GM23248 (cell line): Measurements from ENCODE around the gene TEX44. TPM values are rescaled to one million over a fixed set of nuclear protein-coding genes. Genes with fewer than 3 reads are reported as not detected.
A peak's percentile ranks its signal among the peaks of the same experiment; 100 is the strongest.
"Not testable (repeated sequence)": the region's sequence is repeated elsewhere in the genome, so short reads cannot be mapped to it uniquely, and the experiment has no call there.

ENCODE experiments used
- DNase-seq: peaks from one replicate; pipeline ENCODE4 v3.0.0-alpha.2; 2015
- H2AFZ ChIP-seq: fragments of 200-600 bp; sonication (generic); 2 replicates; pipeline ENCODE4 v1.6.1; 2016; ENCODE audit warnings: antibody characterized with exemption
- H3F3A ChIP-seq: fragments of 200-600 bp; sonication (generic); 2 replicates; pipeline ENCODE4 v1.6.1; 2016; ENCODE audit warnings: mild to moderate bottlenecking, antibody characterized with exemption, mixed run types; ENCODE audit not compliant: insufficient read depth
- H3K27ac ChIP-seq: fragments of 200-600 bp; sonication (generic); 2 replicates; pipeline ENCODE4 v1.5.1; 2016; ENCODE audit warnings: mild to moderate bottlenecking
- H3K27me3 ChIP-seq: fragments of 200-600 bp; sonication (generic); replicated peaks from 2 replicates; pipeline ENCODE4 v1.6.1; 2016; ENCODE audit warnings: mild to moderate bottlenecking; ENCODE audit not compliant: insufficient read depth
- H3K36me3 ChIP-seq: fragments of 200-600 bp; sonication (generic); 2 replicates; pipeline ENCODE4 v1.6.1; 2016; ENCODE audit warnings: low read depth, mild to moderate bottlenecking
- H3K4me1 ChIP-seq: fragments of 200-600 bp; sonication (generic); 2 replicates; pipeline ENCODE4 v1.6.1; 2016; ENCODE audit warnings: mild to moderate bottlenecking; ENCODE audit not compliant: insufficient read depth
- H3K4me2 ChIP-seq: fragments of 200-600 bp; sonication (generic); one replicate; pipeline ENCODE4 v1.6.1; 2016; ENCODE audit warnings: mild to moderate bottlenecking; ENCODE audit not compliant: unreplicated experiment
- H3K4me3 ChIP-seq: fragments of 200-600 bp; sonication (generic); 2 replicates; pipeline ENCODE4 v1.5.1; 2016; ENCODE audit warnings: mild to moderate bottlenecking
- H3K79me2 ChIP-seq: fragments of 200-600 bp; sonication (generic); 2 replicates; pipeline ENCODE4 v1.6.1; 2016; ENCODE audit warnings: mild to moderate bottlenecking; ENCODE audit not compliant: insufficient read depth
- H3K9ac ChIP-seq: fragments of 200-600 bp; sonication (generic); 2 replicates; pipeline ENCODE4 v1.6.1; 2016; ENCODE audit warnings: mild to moderate bottlenecking
- H3K9me2 ChIP-seq: fragments of 200-600 bp; sonication (generic); 2 replicates; pipeline ENCODE4 v1.6.1; 2016; ENCODE audit warnings: mixed run types, mild to moderate bottlenecking, moderate library complexity; ENCODE audit not compliant: insufficient read depth
- H3K9me3 ChIP-seq: fragments of 200-600 bp; sonication (generic); one replicate; pipeline ENCODE4 v1.6.1; 2017; ENCODE audit warnings: low read depth
- H4K20me1 ChIP-seq: fragments of 200-600 bp; sonication (generic); 2 replicates; pipeline ENCODE4 v1.6.0; 2016; ENCODE audit not compliant: insufficient read depth
- EZH2 ChIP-seq: fragments of 200-600 bp; sonication (generic); IDR thresholded peaks from 2 replicates; pipeline ENCODE4 v1.6.1; 2018; ENCODE audit warnings: antibody characterized with exemption, mild to moderate bottlenecking; ENCODE audit not compliant: insufficient read depth, poor library complexity, severe bottlenecking
- EZH2phosphoT487 ChIP-seq: fragments of 200-600 bp; sonication (generic); IDR thresholded peaks from 2 replicates; pipeline ENCODE4 v1.6.1; 2018; ENCODE audit warnings: antibody characterized with exemption, moderate library complexity, mild to moderate bottlenecking, low read depth; ENCODE audit not compliant: insufficient read depth
- WGBS, 2 experiments: methylation state at CpG; one replicate each; pipeline ENCODE4 v1.1.6; 2015 to 2017; ENCODE audit warnings: low lambda C conversion rate in 2 of 2, low coverage in 1 of 2; ENCODE audit errors: missing lambda C conversion rate in 2 of 2; 5-methylcytosine and 5-hydroxymethylcytosine counted together
- in situ Hi-C: fragments of 300-500 bp; cut with MboI; formaldehyde crosslinking; loops from 2 replicates; pipeline ENCODE4 v1.15.0; 2020
- polyA plus RNA-seq: library from polyadenylated mRNA; unstranded; fragments of >200 nt; fragmentation: Nextera tagmentation; extraction: Ambion mirVana; gene quantifications from 2 replicates; pipeline ENCODE4 v1.2.1, GENCODE V29; 2016
- total RNA-seq: library from RNA; depleted of rRNA; stranded (reverse); fragments of >200 nt; shearing (Covaris generic); gene quantifications from 2 replicates; pipeline ENCODE4 v1.2.3, GENCODE V29; 2014

TEX44 gene
- total and polyA plus RNA-seq, 2 experiments from 2014 or later = not detected

GRCh38 chr2:231554748-231555545 lies 37.7 kb upstream of the TEX44 start:
- H3F3A ChIP-seq = no peaks in the 10 kb centered on the region
- peak overlapping the region; percentile 87 for H2AFZ ChIP-seq
- no peaks in the 10 kb centered on the region for H3K4me1 ChIP-seq
- peak; percentile 45 for DNase-seq
- peak overlapping the region; percentile 49 for H3K4me2 ChIP-seq
- no peaks in the 10 kb centered on the region for H3K79me2 ChIP-seq
- no peaks in the 10 kb centered on the region for H4K20me1 ChIP-seq
- peak overlapping the region; percentile 36 for H3K4me3 ChIP-seq
- TF ChIP-seq EZH2 (no peak), EZH2phosphoT487 (no peak)
- H3K27ac ChIP-seq = no peak overlapping the region
- in situ Hi-C loops = no loop called here
- no peaks in the 10 kb centered on the region for H3K9me3 ChIP-seq
- no peaks in the 10 kb centered on the region for H3K27me3 ChIP-seq
- WGBS, 2 experiments = 50 to 63% methylated on average over 11 to 14 of the region's 14 CpGs
- no peaks in the 10 kb centered on the region for H3K36me3 ChIP-seq
- H3K9me2 ChIP-seq = no peaks in the 10 kb centered on the region
- H3K9ac ChIP-seq = peak overlapping the region; percentile 36; the same call in 1 of the 2 replicates

GRCh38 chr2:231556496-231556895 lies 36.2 kb upstream of the TEX44 start:
- H3K4me1 ChIP-seq, in situ Hi-C loops, H3K9ac ChIP-seq, H3K4me2 ChIP-seq, H3K9me3 ChIP-seq, H2AFZ ChIP-seq, H3K79me2 ChIP-seq, H3K27me3 ChIP-seq, H3F3A ChIP-seq, H3K27ac ChIP-seq, H3K4me3 ChIP-seq, H4K20me1 ChIP-seq, DNase-seq, H3K36me3 ChIP-seq, H3K9me2 ChIP-seq: not testable (repeated sequence)
- WGBS, 2 experiments = 95 to 96% methylated on average over 8 of the region's 8 CpGs

GRCh38 chr2:231556981-231557380 lies 35.7 kb upstream of the TEX44 start:
- Histone ChIP-seq H3K9me2 (no peaks in the 10 kb centered on the region), H3K36me3 (no peaks in the 10 kb centered on the region), H3K9me3 (no peaks in the 10 kb centered on the region), H3F3A (no peaks in the 10 kb centered on the region), H3K27ac (no peak overlapping the region), H3K4me3 (no peak overlapping the region), H3K4me1 (no peaks in the 10 kb centered on the region), H3K9ac (no peak overlapping the region), H3K79me2 (no peaks in the 10 kb centered on the region), H3K4me2 (no peak overlapping the region), H4K20me1 (no peaks in the 10 kb centered on the region), H2AFZ (no peak overlapping the region), H3K27me3 (no peaks in the 10 kb centered on the region)
- DNase-seq = no peak
- 70 to 85% methylated on average over 6 to 7 of the region's 7 CpGs for WGBS, 2 experiments
- in situ Hi-C loops = no loop called here
- TF ChIP-seq EZH2 (no peak), EZH2phosphoT487 (no peak)

GRCh38 chr2:231557571-231558217 lies 35.0 kb upstream of the TEX44 start:
- H4K20me1 ChIP-seq = no peaks in the 10 kb centered on the region
- no peak overlapping the region for H3K9ac ChIP-seq
- no peaks in the 10 kb centered on the region for H3K79me2 ChIP-seq
- DNase-seq = peak; percentile 85
- H2AFZ ChIP-seq = peak overlapping the region; percentile 57
- H3K4me2 ChIP-seq = no peak overlapping the region
- no peaks in the 10 kb centered on the region for H3K4me1 ChIP-seq
- TF ChIP-seq EZH2phosphoT487 (no peak), EZH2 (no peak)
- H3F3A ChIP-seq = no peaks in the 10 kb centered on the region
- in situ Hi-C loops = no loop called here
- no peaks in the 10 kb centered on the region for H3K9me3 ChIP-seq
- H3K27me3 ChIP-seq = no peaks in the 10 kb centered on the region
- no peak overlapping the region for H3K4me3 ChIP-seq
- no peaks in the 10 kb centered on the region for H3K9me2 ChIP-seq
- no peaks in the 10 kb centered on the region for H3K36me3 ChIP-seq
- WGBS, 2 experiments = 25 to 31% methylated on average over 11 of the region's 11 CpGs
- H3K27ac ChIP-seq = no peak overlapping the region
